Calu3 (cell line): ENCODE measurements around the gene IL1R1. TPM values are rescaled to one million over a fixed set of nuclear protein-coding genes. Genes with fewer than 3 reads are reported as not detected.

ENCODE experiments used
- BruUV-seq: library from RNA; stranded (reverse); fragments of 400-500 nt; replicated peaks from 2 replicates; lab custom pipeline; 2021; lab: Mats Ljungman, UMichigan
- CTCF ChIA-PET: fragments of 300-600 bp; sonication (Branson Sonifier 250); formaldehyde crosslinking; loops from one replicate; lab custom pipeline; 2022; ENCODE audit warnings: antibody characterized with exemption; lab: Charles Lee
- DNase-seq: peaks from one replicate; pipeline ENCODE4 v3.0.0; 2022
- H3K27ac Mint-ChIP-seq: one replicate; pipeline ENCODE4 v1.8.0; 2022; ENCODE audit warnings: mixed read lengths; ENCODE audit not compliant: unreplicated experiment
- H3K27me3 Mint-ChIP-seq: one replicate; pipeline ENCODE4 v1.8.0; 2022; ENCODE audit warnings: mixed read lengths; ENCODE audit not compliant: unreplicated experiment
- H3K36me3 Mint-ChIP-seq: one replicate; pipeline ENCODE4 v1.8.0; 2022; ENCODE audit warnings: mild to moderate bottlenecking, moderate library complexity, mixed read lengths; ENCODE audit not compliant: insufficient read depth, unreplicated experiment
- H3K4me1 Mint-ChIP-seq: one replicate; pipeline ENCODE4 v1.8.0; 2022; ENCODE audit warnings: mild to moderate bottlenecking, low read depth, mixed read lengths; ENCODE audit not compliant: unreplicated experiment
- H3K4me3 Mint-ChIP-seq: one replicate; pipeline ENCODE4 v1.8.0; 2022; ENCODE audit warnings: mild to moderate bottlenecking, low read depth, moderate library complexity, mixed read lengths; ENCODE audit not compliant: unreplicated experiment
- H3K9me3 Mint-ChIP-seq: one replicate; pipeline ENCODE4 v1.8.0; 2022; ENCODE audit warnings: low read depth, mixed read lengths; ENCODE audit not compliant: unreplicated experiment
- intact Hi-C: fragments of 100-400 bp; cut with micrococcal nuclease; formaldehyde crosslinking; loops from one replicate; pipeline ENCODE4 v1.10.0; 2022; ENCODE audit not compliant: unreplicated experiment
- total RNA-seq: library from RNA; stranded (reverse); gene quantifications from 2 replicates; pipeline ENCODE4 v1.2.3, GENCODE V29; 2022
- TF ChIP-seq, protein P1 (sequence below): fragments of 200-600 bp; IDR thresholded peaks from one replicate; pipeline ENCODE4 v1.8.0; 2022; ENCODE audit warnings: antibody characterized with exemption; ENCODE audit not compliant: unreplicated experiment

Gene IL1R1
- total RNA-seq, 1 experiment from 2014 or later = 6.2 TPM

DNA sequence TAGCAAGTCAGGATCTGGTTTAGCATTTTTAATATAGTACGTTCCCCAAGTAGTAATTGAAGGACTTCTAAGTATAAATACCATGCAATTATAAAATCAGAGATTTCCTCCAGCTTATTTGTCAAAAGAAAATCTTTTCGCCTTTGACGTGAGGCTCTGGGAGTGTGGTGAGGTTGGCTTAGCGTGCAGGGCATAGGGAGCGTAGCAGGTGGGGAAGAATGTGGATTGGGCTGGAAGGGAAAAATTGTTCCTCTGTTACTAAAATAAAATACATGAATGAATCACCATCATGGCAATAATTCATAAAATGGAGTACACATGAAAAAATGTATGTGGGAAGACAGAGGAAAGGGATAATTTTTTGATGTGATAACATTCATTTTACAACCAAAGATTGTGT is 38.8 kb downstream of the IL1R1 start:
- TF ChIP-seq, protein P1, sequence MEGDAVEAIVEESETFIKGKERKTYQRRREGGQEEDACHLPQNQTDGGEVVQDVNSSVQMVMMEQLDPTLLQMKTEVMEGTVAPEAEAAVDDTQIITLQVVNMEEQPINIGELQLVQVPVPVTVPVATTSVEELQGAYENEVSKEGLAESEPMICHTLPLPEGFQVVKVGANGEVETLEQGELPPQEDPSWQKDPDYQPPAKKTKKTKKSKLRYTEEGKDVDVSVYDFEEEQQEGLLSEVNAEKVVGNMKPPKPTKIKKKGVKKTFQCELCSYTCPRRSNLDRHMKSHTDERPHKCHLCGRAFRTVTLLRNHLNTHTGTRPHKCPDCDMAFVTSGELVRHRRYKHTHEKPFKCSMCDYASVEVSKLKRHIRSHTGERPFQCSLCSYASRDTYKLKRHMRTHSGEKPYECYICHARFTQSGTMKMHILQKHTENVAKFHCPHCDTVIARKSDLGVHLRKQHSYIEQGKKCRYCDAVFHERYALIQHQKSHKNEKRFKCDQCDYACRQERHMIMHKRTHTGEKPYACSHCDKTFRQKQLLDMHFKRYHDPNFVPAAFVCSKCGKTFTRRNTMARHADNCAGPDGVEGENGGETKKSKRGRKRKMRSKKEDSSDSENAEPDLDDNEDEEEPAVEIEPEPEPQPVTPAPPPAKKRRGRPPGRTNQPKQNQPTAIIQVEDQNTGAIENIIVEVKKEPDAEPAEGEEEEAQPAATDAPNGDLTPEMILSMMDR = no peak
- DNase-seq = no peak
- Mint-ChIP-seq H3K27ac (no peak overlapping the region), H3K9me3 (no peaks in the 10 kb centered on the region), H3K36me3 (no peaks in the 10 kb centered on the region), H3K4me3 (no peak overlapping the region), H3K27me3 (no peaks in the 10 kb centered on the region), H3K4me1 (no peaks in the 10 kb centered on the region)
- BruUV-seq = no TSS peak
- CTCF ChIA-PET = interaction anchor here (0.9 kb wide), 1 partner anchor 182 kb away, joined by 3 read pairs; no protein-coding TSS in a partner anchor
- intact Hi-C loops = no loop called here

DNA sequence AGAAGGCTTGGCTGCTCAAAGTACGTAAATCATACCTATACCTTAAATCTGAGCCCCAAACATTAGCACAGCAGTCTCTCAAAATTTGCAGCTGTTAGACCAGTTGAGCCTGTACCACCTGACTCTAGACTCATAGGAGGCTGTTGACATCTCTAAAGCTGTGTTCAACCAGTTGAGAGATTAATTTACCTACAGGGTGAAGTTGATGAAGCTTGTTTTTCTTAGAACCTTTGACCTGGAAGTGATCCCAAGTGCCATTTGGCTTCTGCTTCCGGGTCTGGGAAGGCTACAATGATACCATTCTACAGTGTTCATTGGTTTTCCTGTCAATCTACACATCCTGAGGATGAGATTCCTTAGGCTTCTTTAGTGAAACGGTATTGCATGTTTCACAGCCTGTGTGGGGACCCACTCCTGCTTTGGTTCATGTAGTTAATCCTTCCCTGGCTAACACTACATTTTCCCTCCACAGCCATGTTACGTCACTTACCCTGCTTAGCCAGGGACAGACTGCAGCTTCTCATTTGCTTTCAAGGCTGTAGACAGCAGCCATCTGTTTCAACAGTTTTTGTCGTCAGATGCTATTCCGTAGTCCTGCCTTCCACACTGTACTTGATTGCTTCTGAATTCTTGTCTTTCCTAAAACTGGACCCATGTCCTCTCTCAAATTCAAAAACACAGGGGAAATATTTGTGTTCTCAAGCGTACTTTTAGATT is 39.5 kb downstream of the IL1R1 start:
- DNase-seq = no peak
- Mint-ChIP-seq H3K36me3 (no peaks in the 10 kb centered on the region), H3K27ac (no peak overlapping the region), H3K9me3 (no peaks in the 10 kb centered on the region), H3K4me3 (no peak overlapping the region), H3K27me3 (no peaks in the 10 kb centered on the region), H3K4me1 (no peaks in the 10 kb centered on the region)
- intact Hi-C loops = no loop called here
- TF ChIP-seq, protein P1 = no peak
- CTCF ChIA-PET = interaction anchor here (0.9 kb wide), 1 partner anchor 183 kb away, joined by 3 read pairs; no protein-coding TSS in a partner anchor
- no TSS peak for BruUV-seq

DNA sequence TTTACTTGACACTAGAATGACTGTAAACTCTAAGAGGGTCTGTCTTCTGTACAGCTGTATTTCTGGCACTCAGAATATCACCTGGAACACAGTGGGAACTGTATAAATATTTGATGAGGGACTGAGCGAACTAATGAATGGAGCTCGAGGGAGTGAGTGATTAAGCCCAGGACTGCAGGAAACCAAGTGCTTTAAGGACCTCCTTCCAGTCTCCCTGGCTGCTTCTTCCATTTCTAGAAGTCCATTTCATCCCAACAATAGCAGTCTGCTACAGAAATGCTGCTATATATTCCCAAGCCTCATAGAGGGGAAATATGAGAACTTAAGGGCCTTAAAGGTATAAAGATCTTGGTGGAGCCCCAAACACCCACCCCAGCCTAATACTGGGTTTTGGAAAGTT is 41.5 kb downstream of the IL1R1 start:
- no peak for DNase-seq
- TF ChIP-seq, protein P1 = no peak
- H3K4me1 Mint-ChIP-seq = no peaks in the 10 kb centered on the region
- no peaks in the 10 kb centered on the region for H3K9me3 Mint-ChIP-seq
- no peaks in the 10 kb centered on the region for H3K27me3 Mint-ChIP-seq
- H3K27ac Mint-ChIP-seq = no peak overlapping the region
- intact Hi-C loops = no loop called here
- H3K4me3 Mint-ChIP-seq = no peak overlapping the region
- CTCF ChIA-PET = interaction anchor here (0.9 kb wide), 1 partner anchor 12 kb away, joined by 5 read pairs; no protein-coding TSS in a partner anchor
- H3K36me3 Mint-ChIP-seq = peaks cover 5% of the 10 kb centered on the region
- BruUV-seq = no TSS peak

DNA sequence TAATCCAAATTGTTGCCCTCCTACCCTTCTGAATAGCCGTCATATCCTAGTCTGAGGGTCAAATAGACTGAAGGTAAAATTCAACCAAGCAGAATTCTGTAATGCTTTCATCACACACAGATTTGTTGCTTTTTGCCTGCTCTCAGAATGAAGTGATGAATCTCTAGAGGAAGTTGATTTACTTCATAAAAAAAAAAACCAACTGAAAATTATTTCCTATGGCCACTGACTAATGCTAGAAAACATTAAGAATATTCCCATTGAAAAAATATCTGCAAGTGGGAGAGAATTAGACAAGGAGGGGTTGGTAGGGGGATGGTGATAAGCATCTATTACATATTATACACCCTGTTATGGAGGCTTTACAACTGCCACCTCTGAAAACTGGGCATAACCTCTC is 42.0 kb downstream of the IL1R1 start:
- no peaks in the 10 kb centered on the region for H3K27me3 Mint-ChIP-seq
- intact Hi-C loops = no loop called here
- CTCF ChIA-PET = no interaction called here

More for the DNA sequence above, 42.0 kb downstream of the IL1R1 start:
- H3K36me3 Mint-ChIP-seq = peaks cover 5% of the 10 kb centered on the region
- no peak for DNase-seq
- no peaks in the 10 kb centered on the region for H3K4me1 Mint-ChIP-seq
- BruUV-seq = no TSS peak
- H3K27ac Mint-ChIP-seq = no peak overlapping the region
- H3K4me3 Mint-ChIP-seq = no peak overlapping the region
- no peaks in the 10 kb centered on the region for H3K9me3 Mint-ChIP-seq
- TF ChIP-seq, protein P1 = no peak
